ENCODE data around the gene DCAF4. TPM values are rescaled to one million over a fixed set of nuclear protein-coding genes. Genes with fewer than 3 reads are reported as not detected.
A peak's percentile ranks its signal among the peaks of the same experiment; 100 is the strongest.
"Not testable (repeated sequence)": the region's sequence is repeated elsewhere in the genome, so short reads cannot be mapped to it uniquely, and the experiment has no call there.

The DCAF4 gene
- total RNA-seq, 3 donors from 2014 or later, result 19.8 to 49.5 (median 36.1) TPM

DNA sequence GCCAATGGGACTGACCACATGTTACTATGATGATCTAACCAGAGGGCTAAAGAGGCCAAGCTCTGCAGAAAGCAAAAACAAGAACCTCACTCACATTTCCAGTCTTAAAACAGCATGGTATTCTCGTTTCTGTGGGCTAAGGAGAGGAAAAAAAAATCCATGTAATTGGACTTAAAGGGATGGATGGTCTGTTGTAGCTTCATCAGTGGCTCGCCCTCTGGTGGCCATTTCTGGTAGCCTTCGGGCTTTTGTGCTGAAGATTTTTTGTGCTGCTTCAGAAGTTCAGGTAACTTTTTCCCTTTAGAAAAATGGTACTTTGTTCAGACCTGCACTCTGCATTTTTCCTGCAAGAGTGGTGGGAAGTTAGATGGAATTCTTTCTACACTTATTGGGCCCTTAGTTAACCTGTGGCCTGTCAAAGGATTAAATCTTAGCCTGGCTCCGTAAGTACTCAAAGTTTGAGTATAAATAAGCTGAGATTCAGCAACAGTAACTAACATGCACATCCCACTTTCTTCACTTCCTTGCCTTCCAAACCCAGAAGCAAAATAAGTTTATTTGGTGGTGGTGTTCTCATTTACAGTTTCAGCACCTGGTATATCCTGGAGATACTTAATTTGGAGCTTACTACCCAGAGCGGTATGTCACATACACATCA lies 22.3 kb downstream of the DCAF4 start:
- Histone ChIP-seq H3K27me3 (no peaks in the 10 kb centered on the region), H3K27ac (no peak overlapping the region), H3K36me3 (no peaks in the 10 kb centered on the region), H3K9me3 (no peaks in the 10 kb centered on the region), H3K4me3 (no peak overlapping the region), H3K4me1 (no peaks in the 10 kb centered on the region)
- TF ChIP-seq POLR2A (IDR thresholded peaks at IDR 0.05) (no peak), POLR2AphosphoS5 (IDR thresholded peaks at IDR 0.05) (no peak)
- TF ChIP-seq, protein P1, sequence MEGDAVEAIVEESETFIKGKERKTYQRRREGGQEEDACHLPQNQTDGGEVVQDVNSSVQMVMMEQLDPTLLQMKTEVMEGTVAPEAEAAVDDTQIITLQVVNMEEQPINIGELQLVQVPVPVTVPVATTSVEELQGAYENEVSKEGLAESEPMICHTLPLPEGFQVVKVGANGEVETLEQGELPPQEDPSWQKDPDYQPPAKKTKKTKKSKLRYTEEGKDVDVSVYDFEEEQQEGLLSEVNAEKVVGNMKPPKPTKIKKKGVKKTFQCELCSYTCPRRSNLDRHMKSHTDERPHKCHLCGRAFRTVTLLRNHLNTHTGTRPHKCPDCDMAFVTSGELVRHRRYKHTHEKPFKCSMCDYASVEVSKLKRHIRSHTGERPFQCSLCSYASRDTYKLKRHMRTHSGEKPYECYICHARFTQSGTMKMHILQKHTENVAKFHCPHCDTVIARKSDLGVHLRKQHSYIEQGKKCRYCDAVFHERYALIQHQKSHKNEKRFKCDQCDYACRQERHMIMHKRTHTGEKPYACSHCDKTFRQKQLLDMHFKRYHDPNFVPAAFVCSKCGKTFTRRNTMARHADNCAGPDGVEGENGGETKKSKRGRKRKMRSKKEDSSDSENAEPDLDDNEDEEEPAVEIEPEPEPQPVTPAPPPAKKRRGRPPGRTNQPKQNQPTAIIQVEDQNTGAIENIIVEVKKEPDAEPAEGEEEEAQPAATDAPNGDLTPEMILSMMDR (IDR thresholded peaks at IDR 0.05), result peak; percentile 66 to 75 (median 69)
- peak; percentile 59 to 66 for DNase-seq (ENCODE audit: low spot score in 2 of 2)
- intact Hi-C loops (cut with DNase I; ENCODE audit: low total_unique reads), result no loop called here

DNA sequence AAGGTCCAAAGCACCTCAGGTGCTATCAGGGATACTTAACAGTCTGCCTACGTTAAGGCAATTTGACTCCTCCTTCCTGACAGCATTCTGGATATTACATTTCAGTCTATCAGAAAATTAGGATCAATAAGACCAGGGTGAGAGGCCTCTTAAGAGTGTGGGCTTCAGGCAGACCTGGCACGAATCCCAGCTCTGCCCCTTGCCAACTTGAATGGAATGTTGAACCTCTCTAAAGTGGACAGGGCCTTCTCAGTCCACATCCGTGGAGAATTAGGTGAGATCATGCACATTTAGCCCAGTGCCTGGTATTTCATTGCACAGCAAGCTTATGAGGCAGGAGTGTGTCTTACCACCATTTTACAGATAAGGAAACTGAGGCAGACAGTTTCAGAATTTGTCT lies 25.9 kb downstream of the DCAF4 start:
- no peak for TF ChIP-seq POLR2A (IDR thresholded peaks at IDR 0.05)
- TF ChIP-seq POLR2AphosphoS5 (IDR thresholded peaks at IDR 0.05), result no peak
- TF ChIP-seq, protein P1 (IDR thresholded peaks at IDR 0.05), result no peak
- Histone ChIP-seq H3K4me1 (no peaks in the 10 kb centered on the region), H3K9me3 (no peaks in the 10 kb centered on the region), H3K27ac (no peak overlapping the region), H3K4me3 (no peak overlapping the region), H3K36me3 (no peaks in the 10 kb centered on the region), H3K27me3 (no peaks in the 10 kb centered on the region)
- intact Hi-C loops (cut with DNase I; ENCODE audit: low total_unique reads), result no loop called here
- no peak for DNase-seq (ENCODE audit: low spot score in 2 of 2)

DNA sequence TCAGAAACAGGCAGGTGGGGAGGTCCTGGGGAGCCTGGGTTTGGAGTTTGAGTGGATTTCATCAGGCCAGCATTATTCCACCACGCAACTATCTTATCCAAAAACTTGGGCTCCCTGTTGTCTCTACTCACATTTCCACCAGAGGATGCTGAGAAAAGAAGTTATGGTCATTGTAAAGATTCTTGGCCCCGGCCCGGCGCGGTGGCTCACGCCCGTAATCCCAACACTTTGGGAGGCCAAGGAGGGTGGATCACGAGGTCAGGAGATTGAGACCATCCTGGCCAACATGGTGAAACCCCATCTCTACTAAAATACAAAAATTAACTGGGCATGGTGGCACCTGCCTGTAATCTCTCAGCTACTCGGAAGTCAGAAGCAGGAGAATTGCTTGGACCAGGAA lies 30.5 kb downstream of the DCAF4 start:
- H3K27ac ChIP-seq; H3K4me3 ChIP-seq; H3K27me3 ChIP-seq; H3K9me3 ChIP-seq; DNase-seq (ENCODE audit: low spot score in 2 of 2); intact Hi-C loops (cut with DNase I; ENCODE audit: low total_unique reads); H3K36me3 ChIP-seq; H3K4me1 ChIP-seq: not testable (repeated sequence)

DNA sequence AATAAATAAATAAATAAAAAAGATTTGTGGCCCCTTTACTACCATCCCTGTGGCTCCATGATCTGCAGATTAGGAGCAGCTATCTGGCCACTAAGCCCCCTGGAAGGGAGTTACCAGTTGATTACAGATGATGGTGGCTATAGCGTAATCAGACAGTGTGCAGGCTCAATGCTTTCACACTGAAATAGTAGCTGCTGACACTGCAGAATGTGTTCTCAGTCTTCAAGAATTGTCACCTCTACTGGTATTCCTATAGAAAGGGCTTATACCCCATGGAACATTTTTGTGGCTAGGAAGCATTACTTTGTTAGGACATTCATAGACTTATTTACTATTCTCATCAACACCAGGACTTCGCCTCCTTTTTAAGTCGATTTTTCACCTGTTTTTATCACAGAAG lies 30.9 kb downstream of the DCAF4 start:
- H3K4me1 ChIP-seq, result no peaks in the 10 kb centered on the region
- TF ChIP-seq POLR2AphosphoS5 (IDR thresholded peaks at IDR 0.05) (no peak), POLR2A (IDR thresholded peaks at IDR 0.05) (no peak)
- TF ChIP-seq, protein P1 (IDR thresholded peaks at IDR 0.05), result no peak
- H3K4me3 ChIP-seq, result no peak overlapping the region
- intact Hi-C loops (cut with DNase I; ENCODE audit: low total_unique reads), result no loop called here
- H3K36me3 ChIP-seq, result no peaks in the 10 kb centered on the region
- no peak overlapping the region for H3K27ac ChIP-seq
- no peaks in the 10 kb centered on the region for H3K9me3 ChIP-seq
- H3K27me3 ChIP-seq, result no peaks in the 10 kb centered on the region
- DNase-seq (ENCODE audit: low spot score in 2 of 2), result no peak

DNA sequence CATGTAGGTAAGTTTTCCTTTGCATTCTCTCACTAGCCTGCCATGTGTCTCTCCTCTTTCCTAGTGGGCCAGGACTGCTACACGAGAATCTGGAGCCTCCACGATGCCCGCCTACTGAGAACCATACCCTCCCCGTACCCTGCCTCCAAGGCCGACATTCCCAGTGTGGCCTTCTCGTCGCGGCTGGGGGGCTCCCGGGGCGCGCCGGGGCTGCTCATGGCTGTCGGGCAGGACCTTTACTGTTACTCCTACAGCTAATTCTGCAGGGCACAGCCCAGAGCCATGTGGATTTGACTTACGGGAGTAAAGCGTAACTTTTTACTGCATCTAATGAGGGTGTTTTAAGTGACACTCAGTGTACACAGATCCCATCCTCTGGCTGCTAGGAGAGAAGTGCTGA lies 32.3 kb downstream of the DCAF4 start:
- no peak for DNase-seq (ENCODE audit: low spot score in 2 of 2)
- Histone ChIP-seq H3K27ac (no peak overlapping the region), H3K27me3 (no peaks in the 10 kb centered on the region), H3K36me3 (no peaks in the 10 kb centered on the region), H3K4me3 (no peak overlapping the region), H3K4me1 (no peaks in the 10 kb centered on the region), H3K9me3 (no peaks in the 10 kb centered on the region)
- intact Hi-C loops (cut with DNase I; ENCODE audit: low total_unique reads), result no loop called here
- no peak for TF ChIP-seq POLR2A (IDR thresholded peaks at IDR 0.05)
- TF ChIP-seq, protein P1 (IDR thresholded peaks at IDR 0.05), result no peak
- no peak for TF ChIP-seq POLR2AphosphoS5 (IDR thresholded peaks at IDR 0.05)

DNA sequence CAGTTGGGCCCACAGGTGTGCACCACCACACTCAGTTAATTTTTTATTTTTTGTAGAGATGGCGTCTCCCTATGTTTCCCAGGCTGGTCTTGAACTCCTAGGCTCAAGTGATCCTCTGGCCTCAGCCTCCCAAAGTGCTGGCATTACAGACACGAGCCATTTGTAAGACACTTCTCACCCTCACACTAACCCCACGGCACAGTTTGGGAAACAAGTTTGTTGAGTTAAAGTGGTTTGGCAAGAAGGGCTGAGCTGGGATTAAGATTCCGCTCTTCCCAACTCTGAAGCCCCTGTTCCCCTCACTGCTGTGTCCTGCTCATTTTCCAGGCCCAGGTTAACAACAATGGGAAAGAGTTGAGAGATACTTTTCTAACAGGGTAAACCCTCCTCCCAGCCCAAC lies 34.8 kb downstream of the DCAF4 start:
- H3K9me3 ChIP-seq; H3K4me3 ChIP-seq; intact Hi-C loops (cut with DNase I; ENCODE audit: low total_unique reads); H3K4me1 ChIP-seq; DNase-seq (ENCODE audit: low spot score in 2 of 2); H3K27me3 ChIP-seq; H3K36me3 ChIP-seq: not testable (repeated sequence)
- peak overlapping the region in 1 of 2 donors; percentile 57 for H3K27ac ChIP-seq

Data from breast epithelium (tissue), 4 donors.